Measurements from ENCODE around the gene ASTN1.

Gene ASTN1

DNA sequence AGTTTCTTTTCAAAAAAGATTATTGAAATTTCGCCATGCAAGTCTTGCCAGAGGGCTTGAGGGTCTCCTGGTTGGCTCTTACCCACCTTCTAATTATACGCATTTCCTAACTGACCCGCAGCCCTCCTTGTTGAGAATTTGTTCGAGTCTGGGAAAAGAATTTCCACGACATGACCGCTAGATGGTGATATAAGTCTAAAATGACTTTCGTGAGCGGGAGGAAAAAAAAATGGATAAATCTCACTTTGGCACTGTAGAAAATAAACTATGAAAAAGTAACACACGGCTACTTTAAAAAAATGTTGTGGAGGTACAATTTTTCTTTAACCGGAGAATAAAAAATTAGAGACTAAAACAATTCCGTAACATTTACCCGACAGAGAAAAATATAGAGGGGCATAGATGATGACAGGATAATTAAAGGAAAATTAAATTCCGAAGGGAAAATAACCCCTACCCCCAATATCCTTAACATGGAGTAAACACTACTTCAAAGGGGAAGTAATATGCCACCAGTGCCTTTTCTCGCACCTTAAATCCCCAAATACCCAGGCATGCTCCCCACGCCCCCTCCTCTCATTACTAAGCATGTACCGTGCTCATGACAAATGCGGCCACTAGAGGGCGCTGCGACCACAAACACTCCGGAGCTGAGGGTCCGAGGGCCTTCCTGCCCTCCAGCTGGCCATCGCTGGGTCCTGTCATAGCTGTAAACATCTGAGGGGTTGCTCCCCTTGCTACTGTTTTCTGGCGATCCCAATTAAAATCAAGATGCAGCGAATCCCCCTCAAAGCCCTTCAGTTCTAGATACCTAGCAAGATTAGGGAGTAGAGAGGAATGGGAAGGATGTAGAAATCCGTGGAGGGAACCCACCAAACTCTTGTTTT is 266.9 kb downstream of the ASTN1 start:
- H3K9ac ChIP-seq (ENCODE audit: low read length) = no peak overlapping the region
- no peaks in the 10 kb centered on the region for H3K27me3 ChIP-seq (ENCODE audit: control insufficient read depth, insufficient read depth, low read length)
- no peaks in the 10 kb centered on the region for H3K9me3 ChIP-seq (ENCODE audit: control insufficient read depth, low read depth, low read length)
- H3K4me1 ChIP-seq (ENCODE audit: control insufficient read depth, low read depth, low read length) = no peaks in the 10 kb centered on the region
- H3K4me3 ChIP-seq (ENCODE audit: low read length) = peak overlapping the region; percentile 57
- H3K36me3 ChIP-seq (ENCODE audit: control insufficient read depth, low read depth, low read length) = no peaks in the 10 kb centered on the region
- H3K27ac ChIP-seq (ENCODE audit: low read length) = no peak overlapping the region

DNA sequence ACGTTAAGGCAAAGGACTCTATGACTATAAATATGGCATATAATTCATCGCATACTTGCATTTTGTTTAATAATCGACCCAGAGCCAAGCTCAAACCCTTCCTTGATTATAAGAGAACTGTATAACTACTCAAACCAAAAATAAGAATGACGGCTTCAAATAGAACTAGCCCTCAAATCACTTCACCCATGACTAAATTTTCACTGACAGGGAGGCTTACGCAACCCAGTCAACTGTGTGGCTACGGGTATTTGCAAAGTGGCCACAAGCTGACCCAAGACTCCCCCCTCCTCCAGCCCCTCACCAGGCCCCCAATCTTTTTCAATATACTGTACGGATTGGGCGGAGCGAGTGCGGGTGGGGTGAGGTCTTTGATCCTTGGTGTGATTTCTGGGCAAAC is 268.3 kb downstream of the ASTN1 start:
- Histone ChIP-seq H3K9me3 (ENCODE audit: control insufficient read depth, low read depth, low read length) (no peaks in the 10 kb centered on the region), H3K27ac (ENCODE audit: low read length) (no peak overlapping the region), H3K4me3 (ENCODE audit: low read length) (no peak overlapping the region), H3K9ac (ENCODE audit: low read length) (no peak overlapping the region), H3K4me1 (ENCODE audit: control insufficient read depth, low read depth, low read length) (no peaks in the 10 kb centered on the region), H3K27me3 (ENCODE audit: control insufficient read depth, insufficient read depth, low read length) (no peaks in the 10 kb centered on the region), H3K36me3 (ENCODE audit: control insufficient read depth, low read depth, low read length) (no peaks in the 10 kb centered on the region)

DNA sequence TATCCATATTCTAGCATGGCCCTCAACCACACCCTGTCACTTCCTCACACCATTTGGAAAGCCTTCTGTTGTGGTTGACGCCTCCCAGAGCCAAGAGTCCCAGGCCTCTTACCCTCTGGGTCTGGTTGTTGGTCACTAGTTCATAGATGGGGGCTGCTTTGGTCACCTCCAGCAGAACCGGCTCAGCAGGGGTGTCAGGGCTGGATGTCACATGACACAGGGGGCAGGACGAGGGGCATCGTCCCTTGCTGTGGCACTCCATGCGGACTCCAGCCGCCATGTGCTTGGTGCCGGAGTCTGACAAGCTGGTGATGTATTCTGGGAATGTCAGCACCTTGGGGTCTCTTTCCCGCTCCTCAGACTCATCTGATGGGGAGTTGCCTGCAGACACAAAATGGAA is 270.1 kb downstream of the ASTN1 start:
- Histone ChIP-seq H3K27ac (ENCODE audit: low read length) (no peak overlapping the region), H3K36me3 (ENCODE audit: control insufficient read depth, low read depth, low read length) (no peaks in the 10 kb centered on the region), H3K4me3 (ENCODE audit: low read length) (no peak overlapping the region), H3K9ac (ENCODE audit: low read length) (no peak overlapping the region), H3K27me3 (ENCODE audit: control insufficient read depth, insufficient read depth, low read length) (no peaks in the 10 kb centered on the region), H3K9me3 (ENCODE audit: control insufficient read depth, low read depth, low read length) (no peaks in the 10 kb centered on the region), H3K4me1 (ENCODE audit: control insufficient read depth, low read depth, low read length) (no peaks in the 10 kb centered on the region)

DNA sequence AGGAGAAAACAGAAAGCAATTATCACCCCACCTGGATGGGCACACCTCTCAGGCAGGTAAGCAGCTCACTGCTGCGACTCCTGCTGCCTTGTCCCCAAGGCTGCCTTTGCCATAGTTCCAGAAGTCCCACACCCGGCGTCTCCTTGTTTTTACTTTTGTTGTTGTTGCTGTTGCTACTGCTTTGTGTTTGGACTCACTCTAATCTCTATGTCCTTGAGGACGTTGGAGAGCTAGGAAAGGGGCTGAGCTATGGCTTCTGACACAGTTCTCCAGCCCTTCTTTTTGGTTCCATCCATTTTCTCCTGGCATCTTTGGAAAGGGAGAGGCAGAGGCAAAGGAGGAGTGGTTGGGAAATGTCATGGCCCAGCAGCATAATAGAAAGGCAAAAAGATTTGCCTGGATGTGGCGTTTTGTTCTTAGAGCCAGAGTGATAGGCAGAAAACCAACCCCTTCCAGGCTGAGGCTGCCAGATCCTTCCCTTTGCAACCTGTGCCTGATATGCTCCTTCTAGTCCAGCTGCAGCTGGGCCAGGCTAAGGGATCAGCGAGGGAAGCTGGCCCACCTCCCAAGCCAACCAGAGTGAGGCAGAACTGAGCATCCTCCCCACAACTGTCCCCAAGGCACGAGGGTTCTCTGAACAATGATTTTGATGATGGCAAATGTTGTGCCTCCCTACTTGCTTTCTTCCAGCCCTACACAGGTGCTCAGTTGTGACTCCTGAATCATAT is 270.7 kb downstream of the ASTN1 start:
- no peaks in the 10 kb centered on the region for H3K9me3 ChIP-seq (ENCODE audit: control insufficient read depth, low read depth, low read length)
- no peak overlapping the region for H3K9ac ChIP-seq (ENCODE audit: low read length)
- no peaks in the 10 kb centered on the region for H3K27me3 ChIP-seq (ENCODE audit: control insufficient read depth, insufficient read depth, low read length)
- H3K27ac ChIP-seq (ENCODE audit: low read length) = no peak overlapping the region
- no peak overlapping the region for H3K4me3 ChIP-seq (ENCODE audit: low read length)
- no peaks in the 10 kb centered on the region for H3K36me3 ChIP-seq (ENCODE audit: control insufficient read depth, low read depth, low read length)
- H3K4me1 ChIP-seq (ENCODE audit: control insufficient read depth, low read depth, low read length) = no peaks in the 10 kb centered on the region

DNA sequence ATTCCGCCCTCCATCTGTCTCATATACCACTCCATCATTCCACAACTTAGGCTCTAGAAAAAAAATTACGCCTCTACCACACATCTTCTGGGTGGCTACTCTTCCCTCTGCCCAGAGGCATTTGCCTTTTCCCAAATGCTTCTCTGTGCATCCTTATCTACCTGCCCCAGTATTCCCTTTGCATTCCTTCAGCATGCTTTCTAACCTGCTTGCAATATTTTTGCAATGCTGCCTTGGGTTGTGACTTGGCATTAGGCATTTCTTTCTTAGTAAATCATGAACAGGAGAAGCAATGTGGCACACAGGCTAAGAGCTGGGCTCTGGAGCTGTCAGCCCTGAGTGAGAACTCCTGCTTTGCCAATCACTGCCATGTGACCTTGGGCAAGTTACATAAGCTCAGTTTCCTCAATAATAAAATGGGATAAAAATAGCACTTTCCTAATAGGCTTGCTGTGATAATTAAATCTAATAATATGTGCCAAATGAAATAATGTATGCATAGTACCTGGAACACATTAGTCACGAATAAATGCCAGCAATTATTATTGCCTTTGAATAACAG is 276.0 kb downstream of the ASTN1 start:
- no peak overlapping the region for H3K4me3 ChIP-seq (ENCODE audit: low read length)
- no peaks in the 10 kb centered on the region for H3K27me3 ChIP-seq (ENCODE audit: control insufficient read depth, insufficient read depth, low read length)
- no peaks in the 10 kb centered on the region for H3K4me1 ChIP-seq (ENCODE audit: control insufficient read depth, low read depth, low read length)
- H3K27ac ChIP-seq (ENCODE audit: low read length) = no peak overlapping the region
- no peak overlapping the region for H3K9ac ChIP-seq (ENCODE audit: low read length)
- no peaks in the 10 kb centered on the region for H3K9me3 ChIP-seq (ENCODE audit: control insufficient read depth, low read depth, low read length)
- H3K36me3 ChIP-seq (ENCODE audit: control insufficient read depth, low read depth, low read length) = no peaks in the 10 kb centered on the region

DNA sequence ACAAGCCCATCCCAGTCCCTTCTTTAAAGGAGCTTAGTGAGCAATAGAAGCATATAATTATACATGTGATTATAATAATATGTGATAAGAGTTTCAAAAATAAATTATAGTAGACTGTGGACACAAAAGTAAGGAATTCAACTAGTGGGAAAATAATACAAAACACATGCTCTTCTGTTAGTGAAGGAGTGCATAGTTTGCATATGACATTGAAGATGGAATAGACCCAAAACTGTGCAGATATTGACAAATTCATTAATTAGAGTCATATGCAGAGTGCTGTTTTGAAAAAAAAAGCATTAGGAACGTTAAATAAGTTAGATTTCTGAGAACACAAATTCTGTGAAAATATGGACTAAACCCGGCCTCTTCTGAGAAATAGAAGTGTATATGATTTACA is 278.8 kb downstream of the ASTN1 start:
- Histone ChIP-seq H3K4me1 (ENCODE audit: control insufficient read depth, low read depth, low read length) (no peaks in the 10 kb centered on the region), H3K36me3 (ENCODE audit: control insufficient read depth, low read depth, low read length) (no peaks in the 10 kb centered on the region), H3K27ac (ENCODE audit: low read length) (no peak overlapping the region), H3K4me3 (ENCODE audit: low read length) (no peak overlapping the region), H3K27me3 (ENCODE audit: control insufficient read depth, insufficient read depth, low read length) (no peaks in the 10 kb centered on the region), H3K9ac (ENCODE audit: low read length) (no peak overlapping the region), H3K9me3 (ENCODE audit: control insufficient read depth, low read depth, low read length) (no peaks in the 10 kb centered on the region)

DNA sequence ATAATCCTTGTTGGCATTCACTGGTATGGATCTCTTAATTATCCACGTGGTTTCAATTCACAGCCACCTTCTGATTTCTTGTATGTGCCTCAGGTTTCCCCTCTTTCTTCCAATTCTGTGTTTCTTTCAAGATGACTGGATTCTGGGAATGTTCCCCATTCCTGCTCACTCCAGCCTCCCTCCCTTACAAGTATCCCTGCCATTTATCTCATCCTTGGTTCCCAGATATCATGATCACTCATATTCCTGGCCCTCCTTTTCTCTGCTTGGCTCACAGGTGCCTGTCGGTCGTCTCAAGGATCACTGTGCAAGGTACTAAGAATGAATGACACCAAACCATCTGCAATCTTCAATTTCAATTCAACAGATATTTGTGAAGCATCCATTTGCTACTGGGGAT is 279.2 kb downstream of the ASTN1 start:
- Histone ChIP-seq H3K9ac (ENCODE audit: low read length) (no peak overlapping the region), H3K4me3 (ENCODE audit: low read length) (no peak overlapping the region), H3K4me1 (ENCODE audit: control insufficient read depth, low read depth, low read length) (no peaks in the 10 kb centered on the region), H3K36me3 (ENCODE audit: control insufficient read depth, low read depth, low read length) (no peaks in the 10 kb centered on the region), H3K27ac (ENCODE audit: low read length) (no peak overlapping the region), H3K27me3 (ENCODE audit: control insufficient read depth, insufficient read depth, low read length) (no peaks in the 10 kb centered on the region), H3K9me3 (ENCODE audit: control insufficient read depth, low read depth, low read length) (no peaks in the 10 kb centered on the region)

DNA sequence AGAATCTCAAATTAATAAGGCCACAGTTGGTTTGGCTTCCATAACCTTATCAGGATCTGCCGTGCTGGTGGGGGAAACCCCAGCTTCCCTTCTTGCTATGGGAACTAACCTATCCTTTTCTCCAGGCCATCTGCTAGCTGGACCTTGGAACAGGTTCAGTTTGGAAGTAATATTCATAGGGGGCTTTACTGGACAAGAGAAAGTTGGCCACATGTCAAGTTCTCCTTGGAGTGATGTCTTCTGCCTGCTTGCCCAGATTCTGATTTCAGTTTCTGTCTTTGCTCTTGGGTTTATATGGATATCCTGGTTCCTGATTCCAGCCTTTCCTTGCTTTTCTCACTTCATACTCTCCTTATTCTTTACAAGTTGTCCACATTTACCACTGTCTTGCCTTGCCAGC is 279.6 kb downstream of the ASTN1 start:
- Histone ChIP-seq H3K4me1 (ENCODE audit: control insufficient read depth, low read depth, low read length) (no peaks in the 10 kb centered on the region), H3K27ac (ENCODE audit: low read length) (no peak overlapping the region), H3K4me3 (ENCODE audit: low read length) (no peak overlapping the region), H3K27me3 (ENCODE audit: control insufficient read depth, insufficient read depth, low read length) (no peaks in the 10 kb centered on the region), H3K36me3 (ENCODE audit: control insufficient read depth, low read depth, low read length) (no peaks in the 10 kb centered on the region), H3K9ac (ENCODE audit: low read length) (no peak overlapping the region), H3K9me3 (ENCODE audit: control insufficient read depth, low read depth, low read length) (no peaks in the 10 kb centered on the region)

DNA sequence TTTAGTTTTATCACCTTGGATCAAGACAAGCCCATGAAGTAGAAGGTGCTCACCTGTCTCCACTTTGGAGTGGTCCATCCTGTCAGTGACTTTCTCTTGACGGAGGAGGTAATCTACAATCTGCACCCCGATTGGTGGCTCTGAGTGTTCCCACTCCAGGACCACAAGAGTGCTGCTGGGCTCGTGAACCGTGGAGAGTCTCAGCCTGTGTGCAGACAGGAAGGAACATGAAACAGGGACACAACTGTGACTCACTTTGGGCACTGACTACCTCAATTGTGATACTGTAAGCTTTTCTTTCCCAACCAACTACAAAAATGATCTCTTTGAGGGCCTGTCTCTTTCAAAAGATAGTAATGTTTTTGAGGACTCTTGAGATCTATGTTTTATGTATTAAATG is 280.2 kb downstream of the ASTN1 start:
- Histone ChIP-seq H3K9me3 (ENCODE audit: control insufficient read depth, low read depth, low read length) (no peaks in the 10 kb centered on the region), H3K27ac (ENCODE audit: low read length) (no peak overlapping the region), H3K4me3 (ENCODE audit: low read length) (no peak overlapping the region), H3K36me3 (ENCODE audit: control insufficient read depth, low read depth, low read length) (no peaks in the 10 kb centered on the region), H3K27me3 (ENCODE audit: control insufficient read depth, insufficient read depth, low read length) (no peaks in the 10 kb centered on the region), H3K4me1 (ENCODE audit: control insufficient read depth, low read depth, low read length) (no peaks in the 10 kb centered on the region), H3K9ac (ENCODE audit: low read length) (no peak overlapping the region)

DNA sequence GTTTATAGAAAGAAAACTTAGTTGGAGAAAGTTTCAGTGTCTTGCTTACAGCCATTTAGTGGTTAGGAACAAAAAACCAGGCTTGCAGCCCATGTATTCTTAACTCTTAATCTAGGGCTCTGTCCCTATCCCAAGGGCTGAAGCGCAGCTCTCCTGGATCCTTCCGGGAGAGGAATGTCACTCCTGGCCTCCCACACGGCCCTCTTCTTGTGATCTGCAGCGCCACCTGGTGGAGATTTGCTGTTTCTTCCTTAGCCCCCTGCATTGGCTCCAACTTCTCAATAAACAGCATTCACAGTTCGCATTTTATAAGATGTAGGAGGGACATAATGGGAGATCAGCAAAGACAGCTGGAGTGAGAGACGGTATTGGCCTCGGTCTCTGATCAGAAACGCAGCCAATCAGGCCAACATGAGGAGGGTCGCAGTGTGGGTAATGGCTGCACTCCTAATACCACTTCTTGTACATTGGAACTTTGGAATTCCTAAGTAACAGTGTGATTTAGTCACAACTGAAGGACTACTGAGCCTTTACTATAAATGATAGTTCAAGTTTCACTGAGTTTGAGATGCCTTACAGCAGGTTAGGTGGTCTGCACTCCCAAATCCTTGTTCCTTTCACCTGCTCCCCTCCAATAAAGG is 283.4 kb downstream of the ASTN1 start:
- no peaks in the 10 kb centered on the region for H3K4me1 ChIP-seq (ENCODE audit: control insufficient read depth, low read depth, low read length)
- no peaks in the 10 kb centered on the region for H3K9me3 ChIP-seq (ENCODE audit: control insufficient read depth, low read depth, low read length)
- no peak overlapping the region for H3K9ac ChIP-seq (ENCODE audit: low read length)
- H3K4me3 ChIP-seq (ENCODE audit: low read length) = no peak overlapping the region
- H3K36me3 ChIP-seq (ENCODE audit: control insufficient read depth, low read depth, low read length) = no peaks in the 10 kb centered on the region
- no peaks in the 10 kb centered on the region for H3K27me3 ChIP-seq (ENCODE audit: control insufficient read depth, insufficient read depth, low read length)
- H3K27ac ChIP-seq (ENCODE audit: low read length) = no peak overlapping the region

DNA sequence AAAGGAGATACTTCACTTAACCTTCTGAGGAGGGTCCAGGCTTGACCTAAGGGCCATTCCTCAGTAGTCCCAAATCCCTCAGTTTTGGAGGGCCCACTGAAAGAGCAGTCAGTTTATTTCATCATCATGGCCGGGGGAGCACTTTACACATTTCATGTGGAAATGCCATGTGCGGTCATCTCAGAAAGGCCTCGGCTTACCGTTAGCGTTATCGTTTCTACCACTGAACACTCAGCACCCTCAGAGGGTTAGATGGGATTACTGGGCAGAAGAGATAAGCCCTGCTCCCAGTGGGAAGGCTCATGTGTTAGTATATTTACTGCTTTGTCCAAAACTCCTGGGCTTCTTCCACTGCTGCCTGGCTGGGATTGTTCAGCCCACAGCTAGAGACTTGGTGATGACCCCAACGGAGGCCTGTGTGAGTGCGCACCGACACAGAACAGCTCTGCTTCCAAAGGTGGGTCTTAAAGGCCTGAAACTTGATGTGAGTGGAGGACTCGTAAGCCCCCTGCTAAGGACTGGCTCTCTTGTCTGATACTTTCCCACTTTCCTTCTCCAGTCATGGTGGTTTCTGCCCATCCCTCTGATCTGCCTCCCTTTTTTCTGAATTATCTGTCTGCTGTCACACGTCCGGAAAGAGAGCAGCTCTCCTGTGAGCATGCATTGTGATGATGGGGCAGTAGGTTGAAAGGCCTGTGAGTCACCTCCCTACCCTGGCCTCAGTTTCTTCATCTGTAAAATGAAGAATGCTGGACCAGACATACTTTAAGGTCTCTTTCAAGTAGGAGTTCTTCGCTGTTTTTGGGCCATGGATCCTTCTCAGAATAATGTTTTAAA is 284.5 kb downstream of the ASTN1 start:
- H3K27me3 ChIP-seq (ENCODE audit: control insufficient read depth, insufficient read depth, low read length) = no peaks in the 10 kb centered on the region
- H3K9me3 ChIP-seq (ENCODE audit: control insufficient read depth, low read depth, low read length) = no peaks in the 10 kb centered on the region
- H3K9ac ChIP-seq (ENCODE audit: low read length) = no peak overlapping the region
- no peaks in the 10 kb centered on the region for H3K4me1 ChIP-seq (ENCODE audit: control insufficient read depth, low read depth, low read length)
- no peak overlapping the region for H3K4me3 ChIP-seq (ENCODE audit: low read length)
- H3K36me3 ChIP-seq (ENCODE audit: control insufficient read depth, low read depth, low read length) = no peaks in the 10 kb centered on the region
- H3K27ac ChIP-seq (ENCODE audit: low read length) = no peak overlapping the region
